Esophagus squamous epithelium (tissue), 4 donors: Measurements from ENCODE around the gene KIZ.

Source experiments
- CTCF ChIP-seq, 6 experiments: fragments of 450-650 bp in 4 of 6; fragments of 200-600 bp in 2 of 6; sonication (generic) in 2 of 6; IDR thresholded peaks; one replicate each; pipeline ENCODE4 v1.5.1; 2016 to 2019; ENCODE audit warnings: antibody characterized with exemption in 6 of 6, mild to moderate bottlenecking in 4 of 6, moderate library complexity in 4 of 6
- POLR2A ChIP-seq, 4 donors: fragments of 450-650 bp; IDR thresholded peaks; one replicate each; pipeline ENCODE4 v1.6.1; 2017; ENCODE audit warnings: antibody characterized with exemption in 4 of 4, mild to moderate bottlenecking in 4 of 4, moderate library complexity in 3 of 4

- no peak for TF ChIP-seq CTCF (IDR thresholded peaks at IDR 0.05)
- no peak for TF ChIP-seq POLR2A (IDR thresholded peaks at IDR 0.05)
These were observed 31.1 kb downstream of the KIZ start for GRCh38 chr20:21157006-21157405.
